Measurements from ENCODE around the gene DNAJC7.

The DNAJC7 gene

GRCh38 chr17:42016941-42017865, at the start of gene DNAJC7:
Gene DNAJC7 (minus strand): TSS chr17:42017439. CDS start chr17:42017416, 23 bp downstream.
- Histone ChIP-seq H3K4me3 (ENCODE audit: low read depth, low read length) (peak within 1 kb of the TSS; percentile 97), H3K9me3 (ENCODE audit: control insufficient read depth, insufficient read depth, low read depth, low read length) (no peaks in the 10 kb centered on the region), H3K36me3 (ENCODE audit: control insufficient read depth, insufficient read depth, low read length) (peaks cover 12% of the 10 kb centered on the region), H3K9ac (ENCODE audit: low read length) (peak within 1 kb of the TSS; percentile 100), H3K4me1 (ENCODE audit: control insufficient read depth, insufficient read depth, low read length) (peaks cover 17% of the 10 kb centered on the region), H3K27ac (ENCODE audit: low read depth, low read length) (peak within 1 kb of the TSS; percentile 99), H3K27me3 (ENCODE audit: control insufficient read depth, insufficient read depth, low read length) (no peaks in the 10 kb centered on the region)

DNA sequence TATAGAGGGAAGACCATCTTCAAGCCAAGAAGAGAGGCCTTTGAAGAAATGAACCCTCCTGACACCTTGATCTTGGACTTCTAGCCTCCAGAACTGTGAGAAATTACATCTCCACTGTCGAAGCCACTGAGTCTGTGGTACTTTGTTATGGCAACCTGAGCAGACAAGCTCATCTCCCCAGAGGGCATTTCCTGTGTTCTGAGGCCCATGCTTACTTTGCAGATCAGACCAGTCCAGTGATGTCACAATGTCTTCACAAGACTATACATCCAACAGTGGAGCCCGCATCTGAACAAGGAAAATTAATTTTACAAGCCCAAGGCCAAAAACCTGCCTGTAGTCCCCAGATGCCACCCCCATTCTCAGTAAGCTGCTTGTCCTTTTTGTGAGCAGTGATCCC, 48.0 kb upstream of the DNAJC7 start:
- peaks cover 25% of the 10 kb centered on the region for H3K4me1 ChIP-seq (ENCODE audit: control insufficient read depth, insufficient read depth, low read length)
- no peak overlapping the region for H3K4me3 ChIP-seq (ENCODE audit: low read depth, low read length)
- H3K36me3 ChIP-seq (ENCODE audit: control insufficient read depth, insufficient read depth, low read length) = no peaks in the 10 kb centered on the region
- H3K27me3 ChIP-seq (ENCODE audit: control insufficient read depth, insufficient read depth, low read length) = no peaks in the 10 kb centered on the region
- no peak overlapping the region for H3K27ac ChIP-seq (ENCODE audit: low read depth, low read length)
- H3K9me3 ChIP-seq (ENCODE audit: control insufficient read depth, insufficient read depth, low read depth, low read length) = no peaks in the 10 kb centered on the region
- no peak overlapping the region for H3K9ac ChIP-seq (ENCODE audit: low read length)

- Histone ChIP-seq H3K36me3 (ENCODE audit: control insufficient read depth, insufficient read depth, low read length) (no peaks in the 10 kb centered on the region), H3K27ac (ENCODE audit: low read depth, low read length) (no peak overlapping the region), H3K4me3 (ENCODE audit: low read depth, low read length) (no peak overlapping the region), H3K9me3 (ENCODE audit: control insufficient read depth, insufficient read depth, low read depth, low read length) (no peaks in the 10 kb centered on the region), H3K9ac (ENCODE audit: low read length) (no peak overlapping the region), H3K27me3 (ENCODE audit: control insufficient read depth, insufficient read depth, low read length) (no peaks in the 10 kb centered on the region), H3K4me1 (ENCODE audit: control insufficient read depth, insufficient read depth, low read length) (peaks cover 25% of the 10 kb centered on the region)
Measured at GRCh38 chr17:42062681-42063080, 45.4 kb upstream of the DNAJC7 start.

- Histone ChIP-seq H3K36me3 (ENCODE audit: control insufficient read depth, insufficient read depth, low read length) (no peaks in the 10 kb centered on the region), H3K9me3 (ENCODE audit: control insufficient read depth, insufficient read depth, low read depth, low read length) (no peaks in the 10 kb centered on the region), H3K27ac (ENCODE audit: low read depth, low read length) (no peak overlapping the region), H3K27me3 (ENCODE audit: control insufficient read depth, insufficient read depth, low read length) (no peaks in the 10 kb centered on the region), H3K4me1 (ENCODE audit: control insufficient read depth, insufficient read depth, low read length) (peaks cover 23% of the 10 kb centered on the region), H3K4me3 (ENCODE audit: low read depth, low read length) (no peak overlapping the region), H3K9ac (ENCODE audit: low read length) (no peak overlapping the region)
Measured at GRCh38 chr17:42061646-42062487, 44.6 kb upstream of the DNAJC7 start.

DNA sequence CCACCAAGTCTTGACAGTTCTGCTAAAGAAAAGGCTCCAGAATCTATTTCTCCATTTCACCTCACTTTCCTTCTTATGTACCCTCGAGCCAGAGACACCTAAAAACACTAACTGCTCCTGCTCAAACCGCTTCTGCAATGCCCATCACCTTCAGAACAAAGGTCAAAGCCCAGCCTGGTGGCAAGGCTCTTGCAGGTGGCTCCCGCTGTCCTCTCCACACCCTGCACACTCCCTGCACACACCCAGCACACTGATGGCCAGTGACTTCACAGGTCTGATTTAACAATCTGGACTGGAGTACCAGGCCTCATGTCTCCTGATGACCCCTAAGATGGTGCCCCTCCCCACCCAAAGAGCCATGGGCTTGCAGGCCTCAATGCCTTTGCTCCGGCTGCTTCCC, 43.0 kb upstream of the DNAJC7 start:
- H3K9ac ChIP-seq (ENCODE audit: low read length) = no peak overlapping the region
- H3K36me3 ChIP-seq (ENCODE audit: control insufficient read depth, insufficient read depth, low read length) = no peaks in the 10 kb centered on the region
- no peaks in the 10 kb centered on the region for H3K9me3 ChIP-seq (ENCODE audit: control insufficient read depth, insufficient read depth, low read depth, low read length)
- no peak overlapping the region for H3K4me3 ChIP-seq (ENCODE audit: low read depth, low read length)
- H3K27ac ChIP-seq (ENCODE audit: low read depth, low read length) = no peak overlapping the region
- peaks cover 31% of the 10 kb centered on the region for H3K4me1 ChIP-seq (ENCODE audit: control insufficient read depth, insufficient read depth, low read length)
- no peaks in the 10 kb centered on the region for H3K27me3 ChIP-seq (ENCODE audit: control insufficient read depth, insufficient read depth, low read length)

DNA sequence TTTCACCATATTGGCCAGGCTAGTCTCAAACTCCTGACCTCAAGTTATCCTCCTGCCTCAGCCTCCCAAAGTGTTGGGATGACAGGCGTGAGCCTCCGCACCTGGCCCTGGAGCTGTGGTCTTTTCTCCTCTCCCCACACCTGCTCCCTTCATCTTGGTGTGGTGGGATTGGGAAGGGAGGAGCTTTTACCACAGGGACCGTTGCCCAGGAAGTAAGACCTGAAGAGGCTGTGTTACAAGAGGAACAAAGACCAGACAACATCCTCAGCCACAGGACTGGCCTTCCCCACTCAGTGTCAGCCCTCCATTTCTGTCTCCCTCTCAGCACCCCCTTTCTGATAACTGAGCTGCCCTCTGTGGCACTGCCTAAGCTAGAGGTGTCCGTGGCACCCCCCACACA, 42.6 kb upstream of the DNAJC7 start:
- Histone ChIP-seq H3K9me3 (ENCODE audit: control insufficient read depth, insufficient read depth, low read depth, low read length) (no peaks in the 10 kb centered on the region), H3K9ac (ENCODE audit: low read length) (no peak overlapping the region), H3K36me3 (ENCODE audit: control insufficient read depth, insufficient read depth, low read length) (no peaks in the 10 kb centered on the region), H3K27me3 (ENCODE audit: control insufficient read depth, insufficient read depth, low read length) (no peaks in the 10 kb centered on the region), H3K4me1 (ENCODE audit: control insufficient read depth, insufficient read depth, low read length) (peaks cover 35% of the 10 kb centered on the region), H3K27ac (ENCODE audit: low read depth, low read length) (no peak overlapping the region), H3K4me3 (ENCODE audit: low read depth, low read length) (no peak overlapping the region)

DNA sequence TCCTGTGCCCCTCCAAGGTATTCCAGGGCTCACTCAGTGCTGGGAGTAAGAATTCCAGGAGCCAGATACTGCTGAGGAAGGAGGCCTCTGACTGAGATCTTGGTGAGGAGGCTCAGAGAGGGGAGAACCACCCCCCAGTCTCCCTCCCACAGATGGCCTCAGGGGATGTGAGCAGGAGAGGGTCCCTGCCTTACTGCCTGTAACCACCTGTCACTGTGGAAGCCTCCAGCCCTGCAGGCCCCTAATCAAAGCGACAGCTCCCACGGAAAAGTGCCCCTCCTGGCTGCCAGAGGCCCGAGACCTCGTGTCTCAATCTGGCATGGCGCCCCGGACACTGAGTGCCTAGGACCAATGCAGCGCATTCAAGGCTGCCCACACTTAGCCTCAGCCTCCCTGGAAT, 40.8 kb upstream of the DNAJC7 start:
- H3K9me3 ChIP-seq (ENCODE audit: control insufficient read depth, insufficient read depth, low read depth, low read length) = no peaks in the 10 kb centered on the region
- H3K4me3 ChIP-seq (ENCODE audit: low read depth, low read length) = no peak overlapping the region
- H3K27ac ChIP-seq (ENCODE audit: low read depth, low read length) = no peak overlapping the region
- peaks cover 36% of the 10 kb centered on the region for H3K4me1 ChIP-seq (ENCODE audit: control insufficient read depth, insufficient read depth, low read length)
- no peak overlapping the region for H3K9ac ChIP-seq (ENCODE audit: low read length)
- peaks cover 5% of the 10 kb centered on the region; the same call in 1 of the 2 replicates for H3K27me3 ChIP-seq (ENCODE audit: control insufficient read depth, insufficient read depth, low read length)
- H3K36me3 ChIP-seq (ENCODE audit: control insufficient read depth, insufficient read depth, low read length) = no peaks in the 10 kb centered on the region

GRCh38 chr17:42056635-42057034, 39.4 kb upstream of the DNAJC7 start:
- H3K9me3 ChIP-seq (ENCODE audit: control insufficient read depth, insufficient read depth, low read depth, low read length) = no peaks in the 10 kb centered on the region
- no peak overlapping the region for H3K4me3 ChIP-seq (ENCODE audit: low read depth, low read length)
- H3K36me3 ChIP-seq (ENCODE audit: control insufficient read depth, insufficient read depth, low read length) = no peaks in the 10 kb centered on the region

GRCh38 chr17:42055496-42055895, 38.3 kb upstream of the DNAJC7 start:
- Histone ChIP-seq H3K9me3 (ENCODE audit: control insufficient read depth, insufficient read depth, low read depth, low read length) (no peaks in the 10 kb centered on the region), H3K27me3 (ENCODE audit: control insufficient read depth, insufficient read depth, low read length) (peaks cover 13% of the 10 kb centered on the region; the same call in 1 of the 2 replicates), H3K4me3 (ENCODE audit: low read depth, low read length) (no peak overlapping the region; the same call in 1 of the 2 replicates), H3K36me3 (ENCODE audit: control insufficient read depth, insufficient read depth, low read length) (no peaks in the 10 kb centered on the region), H3K27ac (ENCODE audit: low read depth, low read length) (no peak overlapping the region), H3K9ac (ENCODE audit: low read length) (no peak overlapping the region), H3K4me1 (ENCODE audit: control insufficient read depth, insufficient read depth, low read length) (peaks cover 41% of the 10 kb centered on the region)

More at GRCh38 chr17:42056635-42057034, 39.4 kb upstream of the DNAJC7 start:
- Histone ChIP-seq H3K4me1 (ENCODE audit: control insufficient read depth, insufficient read depth, low read length) (peaks cover 34% of the 10 kb centered on the region), H3K27ac (ENCODE audit: low read depth, low read length) (no peak overlapping the region), H3K9ac (ENCODE audit: low read length) (no peak overlapping the region), H3K27me3 (ENCODE audit: control insufficient read depth, insufficient read depth, low read length) (peaks cover 6% of the 10 kb centered on the region; the same call in 1 of the 2 replicates)

DNA sequence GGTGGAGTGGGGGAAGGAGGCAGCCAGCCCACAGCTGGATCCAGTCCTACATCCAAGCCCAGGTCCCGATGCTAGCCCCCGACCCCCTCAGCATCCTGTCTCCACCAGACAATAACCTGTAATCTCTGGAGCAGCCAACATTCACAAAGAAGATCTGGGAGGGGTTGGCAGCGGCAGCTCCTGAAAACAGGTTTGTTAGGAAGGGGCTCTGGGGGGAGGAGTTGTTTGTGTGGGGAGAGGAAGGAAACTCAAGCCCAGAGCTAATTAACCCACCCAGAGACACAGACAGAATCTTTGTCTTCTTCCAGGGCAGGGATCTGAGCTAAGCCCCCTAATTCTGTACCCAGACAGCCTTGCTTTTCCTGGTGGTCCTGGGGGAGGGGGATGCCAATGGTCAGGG, 37.8 kb upstream of the DNAJC7 start:
- H3K27me3 ChIP-seq (ENCODE audit: control insufficient read depth, insufficient read depth, low read length) = peaks cover 13% of the 10 kb centered on the region; the same call in 1 of the 2 replicates
- H3K36me3 ChIP-seq (ENCODE audit: control insufficient read depth, insufficient read depth, low read length) = no peaks in the 10 kb centered on the region
- H3K9ac ChIP-seq (ENCODE audit: low read length) = no peak overlapping the region
- H3K4me1 ChIP-seq (ENCODE audit: control insufficient read depth, insufficient read depth, low read length) = peaks cover 41% of the 10 kb centered on the region
- no peaks in the 10 kb centered on the region for H3K9me3 ChIP-seq (ENCODE audit: control insufficient read depth, insufficient read depth, low read depth, low read length)
- H3K4me3 ChIP-seq (ENCODE audit: low read depth, low read length) = no peak overlapping the region
- no peak overlapping the region for H3K27ac ChIP-seq (ENCODE audit: low read depth, low read length)

All from HUES6 (cell line).